Stimulated activated effector memory CD8-positive, alpha-beta T cell treated with anti-CD3 and anti-CD28 coated beads, Interleukin-12 subunit alpha, Interleukin-12 subunit beta, amount 100 ng/mL, for 72 hours (primary cell): Measurements from ENCODE around the gene MAD2L2.

Source experiments
- ATAC-seq: fragments of 150-1000 bp; cut with Tn5 transposase; 2 replicates; pipeline ENCODE4 v1.10.0; 2021
- DNase-seq, 2 donors: peaks; one replicate each; pipeline ENCODE4 v3.0.0; 2021 to 2022; ENCODE audit warnings: low spot score in 2 of 2
- H3K27ac Mint-ChIP-seq: one replicate; pipeline ENCODE4 v1.8.0; 2022; ENCODE audit warnings: mild to moderate bottlenecking, mixed read lengths
- H3K36me3 Mint-ChIP-seq: one replicate; pipeline ENCODE4 v1.8.0; 2022; ENCODE audit warnings: mild to moderate bottlenecking, mixed read lengths
- H3K4me1 Mint-ChIP-seq: one replicate; pipeline ENCODE4 v1.8.0; 2022; ENCODE audit warnings: mixed read lengths
- H3K4me3 Mint-ChIP-seq: one replicate; pipeline ENCODE4 v1.8.0; 2022; ENCODE audit warnings: mild to moderate bottlenecking, mixed read lengths
- H3K9me3 Mint-ChIP-seq: one replicate; pipeline ENCODE4 v1.8.0; 2022; ENCODE audit warnings: mixed read lengths

Gene MAD2L2

GRCh38 chr1:11712285-11712684 lies 31.3 kb upstream of the MAD2L2 start:
- no peak for DNase-seq
- H3K27ac Mint-ChIP-seq, result no peak overlapping the region
- ATAC-seq, result no peak
- no peaks in the 10 kb centered on the region for H3K9me3 Mint-ChIP-seq
- peaks cover 7% of the 10 kb centered on the region for H3K4me1 Mint-ChIP-seq
- H3K36me3 Mint-ChIP-seq, result no peaks in the 10 kb centered on the region
- H3K4me3 Mint-ChIP-seq, result no peak overlapping the region

- Mint-ChIP-seq H3K9me3 (no peaks in the 10 kb centered on the region), H3K27ac (no peak overlapping the region), H3K4me1 (peaks cover 7% of the 10 kb centered on the region), H3K36me3 (no peaks in the 10 kb centered on the region), H3K4me3 (no peak overlapping the region)
- DNase-seq, result no peak
- no peak for ATAC-seq
These were observed 30.5 kb upstream of the MAD2L2 start for GRCh38 chr1:11711490-11711889.

GRCh38 chr1:11708554-11709350 lies 27.8 kb upstream of the MAD2L2 start:
- no peak overlapping the region for H3K27ac Mint-ChIP-seq
- DNase-seq (no peak), ATAC-seq (peak; percentile 36)
- peaks cover 8% of the 10 kb centered on the region for H3K4me1 Mint-ChIP-seq
- H3K36me3 Mint-ChIP-seq, result no peaks in the 10 kb centered on the region
- no peaks in the 10 kb centered on the region for H3K9me3 Mint-ChIP-seq
- no peak overlapping the region for H3K4me3 Mint-ChIP-seq

- ATAC-seq (no peak), DNase-seq (no peak)
- Mint-ChIP-seq H3K36me3 (no peaks in the 10 kb centered on the region), H3K9me3 (no peaks in the 10 kb centered on the region), H3K27ac (no peak overlapping the region), H3K4me3 (no peak overlapping the region), H3K4me1 (peaks cover 16% of the 10 kb centered on the region)
These were observed 26.8 kb upstream of the MAD2L2 start for GRCh38 chr1:11707621-11708276.

- no peak for DNase-seq
These were observed 25.3 kb upstream of the MAD2L2 start for GRCh38 chr1:11706292-11706691.

GRCh38 chr1:11705596-11705995 lies 24.6 kb upstream of the MAD2L2 start:
- no peak for DNase-seq
- no peaks in the 10 kb centered on the region for H3K36me3 Mint-ChIP-seq
- peaks cover 16% of the 10 kb centered on the region for H3K4me1 Mint-ChIP-seq
- no peaks in the 10 kb centered on the region for H3K9me3 Mint-ChIP-seq
- no peak overlapping the region for H3K4me3 Mint-ChIP-seq
- no peak for ATAC-seq
- no peak overlapping the region for H3K27ac Mint-ChIP-seq

More at GRCh38 chr1:11706292-11706691, 25.3 kb upstream of the MAD2L2 start:
- Mint-ChIP-seq H3K36me3 (no peaks in the 10 kb centered on the region), H3K4me3 (no peak overlapping the region), H3K4me1 (peaks cover 16% of the 10 kb centered on the region), H3K27ac (no peak overlapping the region), H3K9me3 (no peaks in the 10 kb centered on the region)
- ATAC-seq, result no peak

GRCh38 chr1:11704691-11705475 lies 23.9 kb upstream of the MAD2L2 start:
- no peak overlapping the region for H3K27ac Mint-ChIP-seq
- ATAC-seq, result no peak
- peaks cover 16% of the 10 kb centered on the region for H3K4me1 Mint-ChIP-seq
- DNase-seq, result no peak
- no peaks in the 10 kb centered on the region for H3K9me3 Mint-ChIP-seq
- H3K4me3 Mint-ChIP-seq, result no peak overlapping the region
- no peaks in the 10 kb centered on the region for H3K36me3 Mint-ChIP-seq

GRCh38 chr1:11704194-11704529 lies 23.2 kb upstream of the MAD2L2 start:
- Mint-ChIP-seq H3K4me3 (no peak overlapping the region), H3K36me3 (no peaks in the 10 kb centered on the region), H3K4me1 (peaks cover 16% of the 10 kb centered on the region), H3K27ac (no peak overlapping the region), H3K9me3 (no peaks in the 10 kb centered on the region)
- DNase-seq, result no peak
- no peak for ATAC-seq

- H3K4me1 Mint-ChIP-seq, result peaks cover 11% of the 10 kb centered on the region
- no peaks in the 10 kb centered on the region for H3K9me3 Mint-ChIP-seq
- DNase-seq (no peak), ATAC-seq (no peak)
- no peak overlapping the region for H3K4me3 Mint-ChIP-seq
- H3K27ac Mint-ChIP-seq, result no peak overlapping the region
- no peaks in the 10 kb centered on the region for H3K36me3 Mint-ChIP-seq
These were observed 22.6 kb upstream of the MAD2L2 start for GRCh38 chr1:11703357-11704193.

- no peak overlapping the region for H3K4me3 Mint-ChIP-seq
- no peaks in the 10 kb centered on the region for H3K9me3 Mint-ChIP-seq
- H3K4me1 Mint-ChIP-seq, result peaks cover 9% of the 10 kb centered on the region
- ATAC-seq, result no peak
- DNase-seq, result no peak
- no peak overlapping the region for H3K27ac Mint-ChIP-seq
- H3K36me3 Mint-ChIP-seq, result no peaks in the 10 kb centered on the region
These were observed 21.2 kb upstream of the MAD2L2 start for GRCh38 chr1:11701981-11702803.

- Mint-ChIP-seq H3K9me3 (no peaks in the 10 kb centered on the region), H3K4me3 (no peak overlapping the region), H3K36me3 (no peaks in the 10 kb centered on the region), H3K4me1 (peaks cover 9% of the 10 kb centered on the region), H3K27ac (no peak overlapping the region)
- DNase-seq (no peak), ATAC-seq (no peak)
These were observed 20.6 kb upstream of the MAD2L2 start for GRCh38 chr1:11701551-11701961.

- DNase-seq, result no peak
- no peak overlapping the region for H3K27ac Mint-ChIP-seq
- no peaks in the 10 kb centered on the region for H3K36me3 Mint-ChIP-seq
- no peaks in the 10 kb centered on the region for H3K9me3 Mint-ChIP-seq
- no peak for ATAC-seq
- peaks cover 9% of the 10 kb centered on the region for H3K4me1 Mint-ChIP-seq
- H3K4me3 Mint-ChIP-seq, result no peak overlapping the region
These were observed 19.9 kb upstream of the MAD2L2 start for GRCh38 chr1:11700601-11701467.

- Mint-ChIP-seq H3K27ac (no peak overlapping the region), H3K9me3 (no peaks in the 10 kb centered on the region), H3K4me1 (peaks cover 14% of the 10 kb centered on the region), H3K36me3 (no peaks in the 10 kb centered on the region), H3K4me3 (no peak overlapping the region)
- no peak for DNase-seq
- ATAC-seq, result no peak
These were observed 16.9 kb upstream of the MAD2L2 start for GRCh38 chr1:11697893-11698210.
